Parathyroid adenoma (tissue), 2 donors: ENCODE results near the gene MTCH2.
"Not testable (repeated sequence)": the region's sequence is repeated elsewhere in the genome, so short reads cannot be mapped to it uniquely, and the experiment has no call there.

Experiments
- H2AFZ ChIP-seq: fragments of 300-600 bp; sonication (generic); one replicate; pipeline ENCODE4 v1.7.0; 2017; ENCODE audit warnings: antibody characterized with exemption, mild to moderate bottlenecking
- H3K27ac ChIP-seq: fragments of 300-600 bp; sonication (generic); one replicate; pipeline ENCODE4 v1.7.0; 2017
- H3K27me3 ChIP-seq: fragments of 300-600 bp; sonication (generic); one replicate; pipeline ENCODE4 v1.7.0; 2017; ENCODE audit warnings: low read length; ENCODE audit not compliant: control insufficient read depth, insufficient read depth
- H3K36me3 ChIP-seq: fragments of 300-600 bp; sonication (generic); one replicate; pipeline ENCODE4 v1.7.0; 2017; ENCODE audit warnings: low read length; ENCODE audit not compliant: control insufficient read depth, insufficient read depth
- H3K4me1 ChIP-seq: fragments of 300-600 bp; sonication (generic); one replicate; pipeline ENCODE4 v1.7.0; 2017; ENCODE audit warnings: control low read depth
- H3K4me2 ChIP-seq: fragments of 300-600 bp; sonication (generic); one replicate; pipeline ENCODE4 v1.7.0; 2017; ENCODE audit warnings: low read length
- H3K4me3 ChIP-seq: fragments of 300-600 bp; sonication (generic); one replicate; pipeline ENCODE4 v1.7.0; 2017; ENCODE audit warnings: low read depth, low read length
- H3K79me2 ChIP-seq: fragments of 300-600 bp; sonication (generic); one replicate; pipeline ENCODE4 v1.7.0; 2017; ENCODE audit warnings: control low read depth
- H3K9ac ChIP-seq: fragments of 300-600 bp; sonication (generic); one replicate; pipeline ENCODE4 v1.7.0; 2017; ENCODE audit warnings: mild to moderate bottlenecking
- H3K9me3 ChIP-seq: fragments of 300-600 bp; sonication (generic); one replicate; pipeline ENCODE4 v1.7.0; 2017; ENCODE audit warnings: low read length; ENCODE audit not compliant: control insufficient read depth
- TF ChIP-seq, protein P1 (sequence below): fragments of 300-600 bp; sonication (generic); IDR thresholded peaks from one replicate; pipeline ENCODE4 v1.7.0; 2017; ENCODE audit warnings: antibody characterized with exemption, mild to moderate bottlenecking
- donor health status: primary hyperparathyroidism.

Gene MTCH2

DNA sequence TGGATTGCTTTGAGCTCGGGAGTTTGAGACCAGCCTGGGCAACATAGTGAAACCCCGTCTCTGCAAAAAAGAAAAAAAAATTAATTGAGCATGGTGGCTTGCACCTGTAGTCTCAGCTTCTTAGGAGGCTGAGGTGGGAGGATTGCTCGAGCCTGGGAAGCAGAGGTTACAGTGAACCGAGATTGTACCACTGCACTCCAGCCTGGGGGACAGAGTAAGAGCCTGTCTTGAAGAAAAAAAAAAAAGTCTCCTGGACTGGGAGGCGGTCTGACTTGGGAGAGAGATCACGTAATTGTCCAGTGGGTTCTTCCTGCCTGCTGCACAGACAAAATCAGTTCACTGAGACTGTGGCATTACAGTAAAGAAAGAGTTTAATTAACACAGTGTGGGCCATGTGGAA is 3.1 kb upstream of the MTCH2 start:
- H3K36me3 ChIP-seq = no peaks in the 10 kb centered on the region
- H3K27ac ChIP-seq = no peak overlapping the region
- H3K27me3 ChIP-seq = no peaks in the 10 kb centered on the region
- H3K4me2 ChIP-seq = no peak overlapping the region
- TF ChIP-seq, protein P1, sequence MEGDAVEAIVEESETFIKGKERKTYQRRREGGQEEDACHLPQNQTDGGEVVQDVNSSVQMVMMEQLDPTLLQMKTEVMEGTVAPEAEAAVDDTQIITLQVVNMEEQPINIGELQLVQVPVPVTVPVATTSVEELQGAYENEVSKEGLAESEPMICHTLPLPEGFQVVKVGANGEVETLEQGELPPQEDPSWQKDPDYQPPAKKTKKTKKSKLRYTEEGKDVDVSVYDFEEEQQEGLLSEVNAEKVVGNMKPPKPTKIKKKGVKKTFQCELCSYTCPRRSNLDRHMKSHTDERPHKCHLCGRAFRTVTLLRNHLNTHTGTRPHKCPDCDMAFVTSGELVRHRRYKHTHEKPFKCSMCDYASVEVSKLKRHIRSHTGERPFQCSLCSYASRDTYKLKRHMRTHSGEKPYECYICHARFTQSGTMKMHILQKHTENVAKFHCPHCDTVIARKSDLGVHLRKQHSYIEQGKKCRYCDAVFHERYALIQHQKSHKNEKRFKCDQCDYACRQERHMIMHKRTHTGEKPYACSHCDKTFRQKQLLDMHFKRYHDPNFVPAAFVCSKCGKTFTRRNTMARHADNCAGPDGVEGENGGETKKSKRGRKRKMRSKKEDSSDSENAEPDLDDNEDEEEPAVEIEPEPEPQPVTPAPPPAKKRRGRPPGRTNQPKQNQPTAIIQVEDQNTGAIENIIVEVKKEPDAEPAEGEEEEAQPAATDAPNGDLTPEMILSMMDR = no peak
- no peaks in the 10 kb centered on the region for H3K9me3 ChIP-seq
- no peak overlapping the region for H2AFZ ChIP-seq
- no peak overlapping the region for H3K9ac ChIP-seq
- H3K4me1 ChIP-seq = peaks cover 7% of the 10 kb centered on the region
- no peak overlapping the region for H3K4me3 ChIP-seq
- peaks cover 4% of the 10 kb centered on the region for H3K79me2 ChIP-seq

DNA sequence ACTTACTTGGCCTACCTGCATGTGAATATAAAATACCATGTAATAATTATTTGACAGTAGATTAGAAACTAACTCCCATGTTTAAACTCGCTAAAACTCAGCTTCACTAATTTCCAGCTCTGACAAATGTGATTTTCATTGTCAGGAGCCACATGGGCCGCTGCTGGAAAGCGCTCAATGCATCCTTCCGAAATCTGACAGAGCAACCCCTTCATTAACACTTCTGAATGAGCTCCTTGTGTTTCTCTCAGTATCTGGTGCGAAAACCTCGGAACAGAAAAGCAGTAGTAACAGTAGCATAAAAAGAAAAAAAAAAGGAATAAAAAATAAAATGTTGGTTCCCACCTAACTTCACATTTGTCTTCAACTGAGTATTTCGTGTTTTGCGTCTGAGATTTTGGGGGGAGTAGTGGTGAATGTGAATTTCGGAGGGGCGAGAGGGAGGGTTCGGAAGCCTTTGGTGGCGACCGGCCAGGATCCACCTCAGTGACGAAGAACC is 710 bp downstream of the MTCH2 start:
- TF ChIP-seq, protein P1 = no peak
- no peak overlapping the region for H3K9ac ChIP-seq
- no peaks in the 10 kb centered on the region for H3K27me3 ChIP-seq
- H3K4me1 ChIP-seq = peaks cover 7% of the 10 kb centered on the region
- H3K9me3 ChIP-seq = no peaks in the 10 kb centered on the region
- H3K4me3 ChIP-seq = peak overlapping the region; percentile 79
- H3K4me2 ChIP-seq = peak overlapping the region; percentile 79
- H3K36me3 ChIP-seq = no peaks in the 10 kb centered on the region
- peak overlapping the region; percentile 74 for H3K27ac ChIP-seq
- peaks cover 4% of the 10 kb centered on the region for H3K79me2 ChIP-seq
- H2AFZ ChIP-seq = peak overlapping the region; percentile 87

DNA sequence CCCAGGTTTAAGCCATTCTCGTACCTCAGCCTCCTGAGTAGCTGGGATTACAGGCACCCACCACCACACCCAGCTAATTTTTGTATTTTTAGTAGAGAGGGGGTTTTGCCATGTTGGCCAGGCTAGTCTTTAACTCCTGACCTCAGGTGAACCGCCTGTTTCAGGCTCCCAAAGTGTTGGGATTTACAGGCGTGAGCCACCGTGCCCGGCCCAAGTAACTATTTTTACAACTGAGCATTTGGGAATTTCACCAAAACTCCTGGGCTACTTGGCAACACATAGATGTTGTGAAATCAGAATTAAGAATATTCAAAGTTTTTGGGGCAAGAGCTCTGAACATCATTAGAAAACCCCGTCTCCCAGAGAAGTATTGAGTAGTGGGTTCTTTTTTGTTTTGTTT is 1.9 kb downstream of the MTCH2 start:
- H3K9ac ChIP-seq, H3K4me1 ChIP-seq, H3K4me2 ChIP-seq, H3K27ac ChIP-seq, H3K79me2 ChIP-seq, H3K4me3 ChIP-seq, H3K9me3 ChIP-seq, H3K27me3 ChIP-seq, H3K36me3 ChIP-seq, H2AFZ ChIP-seq: not testable (repeated sequence)

DNA sequence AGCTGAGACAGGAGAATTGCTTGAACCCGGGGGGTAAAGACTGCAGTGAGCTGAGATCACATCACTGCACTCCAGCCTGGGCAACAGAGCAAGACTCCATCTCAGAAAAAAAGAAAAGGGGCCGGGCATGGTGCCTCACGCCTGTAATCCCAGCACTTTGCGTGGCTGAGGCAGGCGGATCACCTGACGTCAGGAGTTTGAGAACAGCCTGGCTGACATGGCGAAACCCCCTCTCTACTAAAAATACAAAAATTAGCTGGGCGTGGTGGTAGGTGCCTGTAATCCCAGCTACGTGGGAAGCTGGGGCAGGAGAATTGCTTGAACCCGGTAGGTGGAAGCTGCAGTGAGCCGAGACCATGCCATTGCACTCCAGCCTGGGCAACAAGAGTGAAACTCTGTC is 6.0 kb downstream of the MTCH2 start:
- not testable (repeated sequence) for H3K4me1 ChIP-seq, H3K27me3 ChIP-seq, H3K4me2 ChIP-seq, H3K79me2 ChIP-seq, H3K4me3 ChIP-seq, H3K27ac ChIP-seq, H3K36me3 ChIP-seq, H2AFZ ChIP-seq, H3K9me3 ChIP-seq, H3K9ac ChIP-seq

DNA sequence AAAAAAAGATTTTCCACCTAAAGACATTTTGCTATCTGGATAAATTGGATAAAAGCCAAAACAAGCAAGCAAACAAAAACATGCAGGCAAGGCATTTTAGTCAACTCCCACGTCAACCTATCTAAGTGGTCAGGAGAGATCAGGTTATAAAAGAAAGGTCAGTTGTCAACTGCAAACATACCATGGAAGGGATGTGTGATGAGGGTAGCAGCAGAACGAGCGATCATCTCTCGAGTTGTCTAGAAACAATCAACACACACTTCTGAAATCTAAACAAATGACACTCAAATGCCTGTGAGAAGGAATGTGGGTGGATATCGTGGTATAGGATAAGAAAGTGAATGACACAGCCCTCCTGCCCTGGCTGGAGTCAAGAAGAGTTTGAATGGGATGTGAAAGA is 10.9 kb downstream of the MTCH2 start:
- Histone ChIP-seq H3K4me3 (no peak overlapping the region), H3K79me2 (no peaks in the 10 kb centered on the region), H3K27ac (no peak overlapping the region), H3K36me3 (no peaks in the 10 kb centered on the region), H2AFZ (no peak overlapping the region), H3K27me3 (no peaks in the 10 kb centered on the region), H3K9me3 (no peaks in the 10 kb centered on the region), H3K4me1 (no peaks in the 10 kb centered on the region), H3K4me2 (no peak overlapping the region), H3K9ac (no peak overlapping the region)
- TF ChIP-seq, protein P1 = no peak

- Histone ChIP-seq H3K4me3 (no peak overlapping the region), H3K9ac (no peak overlapping the region), H3K27ac (no peak overlapping the region), H3K9me3 (no peaks in the 10 kb centered on the region), H3K4me1 (no peaks in the 10 kb centered on the region), H3K79me2 (no peaks in the 10 kb centered on the region), H3K36me3 (no peaks in the 10 kb centered on the region), H2AFZ (no peak overlapping the region), H3K27me3 (no peaks in the 10 kb centered on the region), H3K4me2 (no peak overlapping the region)
- TF ChIP-seq, protein P1 = no peak
Measured at GRCh38 chr11:47628026-47628425, 14.3 kb downstream of the MTCH2 start.
